ENCODE measurements around the gene PCSK6.

PCSK6 gene

GRCh38 chr15:101489599-101490407, at the start of gene PCSK6:
TSS of gene PCSK6 (minus strand) at chr15:101489707. CDS start at chr15:101489670, 37 bp downstream.
- DNase-seq (ENCODE audit: low read depth), result no peak

DNA sequence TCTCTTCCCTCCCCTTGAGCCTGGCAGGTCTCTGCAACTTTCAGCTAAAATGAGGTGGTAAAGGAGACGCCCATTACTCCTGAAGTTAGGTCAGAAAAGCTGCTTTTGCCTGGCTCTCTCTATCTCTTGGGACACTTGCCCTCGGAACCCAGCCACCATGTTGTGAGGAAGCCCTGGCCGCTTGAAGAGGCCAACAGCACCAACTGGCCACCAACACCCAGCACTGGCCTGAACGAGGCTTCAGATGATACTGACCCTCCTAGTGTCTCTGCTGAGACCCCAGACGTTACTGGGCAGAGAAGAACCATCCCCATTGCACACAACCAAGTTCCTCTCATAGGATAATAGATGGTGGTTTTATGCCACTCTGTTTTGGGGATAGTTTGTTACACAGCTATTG, 49.5 kb upstream of the PCSK6 start:
- no peak for DNase-seq (ENCODE audit: low read depth)

DNA sequence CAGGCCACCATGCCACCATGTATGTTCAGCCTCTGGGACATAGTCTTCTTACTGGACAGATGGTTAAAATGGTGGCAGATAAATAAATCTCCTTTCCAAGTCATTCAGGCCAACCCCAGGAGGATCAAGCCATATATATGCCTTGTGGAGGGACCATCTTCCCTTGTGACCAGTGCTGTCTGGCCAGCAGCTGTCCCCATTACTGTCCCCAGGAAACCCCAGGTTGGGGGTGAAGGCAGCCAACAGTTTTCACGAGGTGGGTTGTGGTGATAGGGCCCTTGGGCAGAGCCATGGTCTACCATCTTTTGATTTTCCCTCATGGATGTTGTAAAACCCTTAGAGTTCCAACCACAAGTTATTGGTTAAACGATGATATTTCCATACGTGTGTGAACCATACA, 48.7 kb upstream of the PCSK6 start:
- no peak for DNase-seq (ENCODE audit: low read depth)

GRCh38 chr15:101537483-101538080, 48.1 kb upstream of the PCSK6 start:
- no peak for DNase-seq (ENCODE audit: low read depth)

- DNase-seq (ENCODE audit: low read depth), result no peak
These were observed 47.4 kb upstream of the PCSK6 start for GRCh38 chr15:101536875-101537405.

- DNase-seq (ENCODE audit: low read depth), result no peak
These were observed 46.8 kb upstream of the PCSK6 start for GRCh38 chr15:101536166-101536874.

DNA sequence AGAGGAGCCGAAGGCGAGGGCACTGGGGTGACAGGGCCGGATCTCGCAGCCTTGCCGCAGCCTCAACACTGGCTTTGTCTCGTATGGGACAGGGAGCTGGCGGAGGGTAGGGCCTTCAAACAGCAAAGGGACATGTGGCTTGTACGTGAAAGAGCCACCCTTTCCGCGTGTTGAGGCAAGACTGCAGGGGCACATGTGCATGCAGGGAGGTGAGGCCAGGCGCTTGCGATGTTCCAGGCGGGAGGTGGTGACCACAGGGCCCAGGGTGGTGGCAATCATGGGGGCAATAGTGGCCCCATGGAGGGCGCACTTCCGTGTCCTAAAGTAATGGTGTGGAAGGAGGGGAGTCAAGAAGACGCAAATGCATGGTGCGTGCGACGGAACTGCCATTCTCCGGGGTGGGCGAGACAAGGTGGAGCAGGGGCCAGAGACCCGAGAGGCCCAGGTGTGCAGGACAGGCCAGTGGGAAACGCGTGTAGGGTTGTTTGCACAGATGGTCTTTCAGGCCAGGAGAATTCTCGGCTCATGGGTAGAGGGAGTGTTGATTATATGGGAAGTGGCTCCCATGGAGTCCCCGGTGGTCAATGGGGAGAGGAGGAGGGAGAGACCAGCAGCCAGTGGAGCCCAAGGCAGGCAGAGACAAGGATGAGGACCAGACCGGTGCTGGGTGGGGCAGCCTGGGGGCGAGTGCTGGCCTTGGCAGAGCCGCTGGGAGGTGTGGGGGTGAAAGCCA, 45.8 kb upstream of the PCSK6 start:
- no peak for DNase-seq (ENCODE audit: low read depth)

DNA sequence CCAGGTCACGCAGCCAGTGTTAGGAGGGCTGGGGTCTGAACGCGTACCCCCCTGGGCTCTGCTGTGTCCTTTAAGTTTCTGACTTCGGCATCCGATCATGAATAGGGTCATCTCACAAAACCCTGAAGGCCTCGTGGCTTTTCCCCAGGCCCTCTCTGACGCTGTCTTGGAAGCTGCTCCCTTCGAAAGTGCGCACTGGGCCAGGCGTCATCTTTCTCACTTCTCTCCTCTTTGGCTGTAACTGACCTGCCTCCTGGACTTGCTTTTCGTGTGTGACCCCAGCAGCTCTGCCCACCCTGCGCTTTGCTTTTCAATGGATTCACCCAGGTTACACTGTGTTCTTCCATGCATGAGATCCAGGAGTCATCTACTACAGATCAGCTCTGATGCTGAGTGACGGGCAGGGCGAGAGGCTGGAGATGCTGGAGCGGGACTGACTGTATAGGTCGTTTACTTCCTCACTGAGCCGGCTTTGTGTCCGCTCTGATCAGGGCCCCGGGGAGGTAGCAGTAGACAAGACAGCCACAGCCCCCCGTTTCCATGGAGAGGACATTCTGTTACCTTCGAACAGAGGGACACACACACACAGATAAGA, 45.0 kb upstream of the PCSK6 start:
- DNase-seq (ENCODE audit: low read depth), result no peak

- no peak for DNase-seq (ENCODE audit: low read depth)
These were observed 44.0 kb upstream of the PCSK6 start for GRCh38 chr15:101533371-101534140.

DNA sequence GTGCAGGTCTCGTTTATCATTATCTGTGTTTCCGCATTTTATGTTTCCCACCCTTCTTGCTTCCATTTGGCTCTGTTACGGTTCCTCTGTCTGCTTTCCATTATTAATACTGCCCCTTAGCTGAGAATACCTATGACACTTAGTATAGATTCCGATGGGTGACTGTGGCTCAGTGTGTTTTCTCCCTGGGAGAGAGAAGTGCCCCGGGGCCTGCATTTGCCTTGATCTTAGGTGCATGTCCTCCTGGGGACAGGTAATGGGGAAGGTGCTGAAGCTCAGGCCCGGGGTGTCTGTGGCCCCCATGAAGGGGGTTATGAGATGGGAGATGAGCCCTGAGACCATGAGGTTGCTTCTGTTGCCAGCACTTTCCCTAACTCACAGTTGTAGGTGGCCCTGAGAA, 43.4 kb upstream of the PCSK6 start:
- no peak for DNase-seq (ENCODE audit: low read depth)

GRCh38 chr15:101531170-101531569, 41.7 kb upstream of the PCSK6 start:
- DNase-seq (ENCODE audit: low read depth), result no peak

- no peak for DNase-seq (ENCODE audit: low read depth)
These were observed 40.9 kb upstream of the PCSK6 start for GRCh38 chr15:101530224-101530958.

DNA sequence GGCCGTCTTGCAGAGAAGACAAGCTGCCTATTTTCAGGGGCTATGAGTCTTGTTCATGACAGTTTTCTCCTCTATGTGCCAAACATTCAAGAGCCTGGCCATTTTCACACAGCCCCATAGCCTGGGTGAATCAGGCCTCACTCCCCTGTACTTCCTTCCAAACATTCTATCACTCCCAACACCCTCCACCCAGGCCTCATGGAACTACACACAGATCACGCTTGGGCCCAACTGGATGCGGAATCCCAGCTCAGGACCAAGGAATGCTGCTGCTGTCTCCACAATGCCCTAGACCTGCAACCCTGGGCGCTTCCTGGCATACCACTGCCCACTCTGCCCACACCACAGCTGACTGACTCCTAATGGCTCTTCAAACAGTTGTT, 39.4 kb upstream of the PCSK6 start:
- DNase-seq (ENCODE audit: low read depth), result no peak

- DNase-seq (ENCODE audit: low read depth), result no peak
These were observed 38.8 kb upstream of the PCSK6 start for GRCh38 chr15:101528108-101528916.

DNA sequence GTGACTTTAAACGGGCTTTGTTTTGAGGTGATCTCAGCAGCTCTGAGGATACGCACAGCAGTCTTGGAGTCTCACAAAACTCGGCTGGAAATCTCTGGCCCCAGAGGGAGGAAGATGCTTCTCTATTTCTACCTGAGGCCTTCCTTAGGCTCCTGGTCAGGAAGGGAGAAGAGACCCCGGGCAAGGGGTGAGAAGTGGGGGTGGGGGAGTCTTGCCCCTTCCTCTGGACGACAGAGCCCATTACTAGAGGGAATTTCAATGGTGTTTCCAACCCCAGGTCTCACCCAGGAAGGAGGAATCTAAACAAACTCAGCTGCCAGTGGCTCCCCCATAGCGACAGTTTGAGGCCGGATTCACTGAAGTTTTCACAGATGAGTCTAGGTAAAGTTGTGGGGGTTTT, 37.4 kb upstream of the PCSK6 start:
- DNase-seq (ENCODE audit: low read depth), result no peak

GRCh38 chr15:101526442-101526841, 36.9 kb upstream of the PCSK6 start:
- no peak for DNase-seq (ENCODE audit: low read depth)

DNA sequence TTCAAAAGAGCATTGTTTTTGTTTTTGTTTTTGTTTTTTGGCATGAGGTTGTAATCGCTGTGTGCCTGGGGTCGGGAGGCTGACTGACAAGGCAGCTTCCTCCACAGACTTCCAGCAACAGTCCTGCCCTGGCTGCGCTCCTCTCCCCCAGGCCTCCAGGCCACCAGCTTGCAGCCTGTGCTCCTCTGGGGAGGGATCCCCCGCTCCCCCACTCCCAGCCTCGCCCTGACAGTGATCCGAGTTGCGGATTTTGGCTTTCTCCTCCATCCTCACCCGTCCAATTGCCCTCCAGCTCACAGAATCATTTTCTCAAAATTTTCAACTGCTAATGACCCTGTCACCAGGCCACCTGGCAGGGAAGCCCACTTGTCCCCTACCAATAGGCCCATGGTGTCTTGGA, 36.5 kb upstream of the PCSK6 start:
- DNase-seq (ENCODE audit: low read depth), result no peak

- no peak for DNase-seq (ENCODE audit: low read depth)
These were observed 35.7 kb upstream of the PCSK6 start for GRCh38 chr15:101525087-101525669.

- no peak for DNase-seq (ENCODE audit: low read depth)
These were observed 34.0 kb upstream of the PCSK6 start for GRCh38 chr15:101523560-101523940.

Measured in stimulated activated CD8-positive, alpha-beta memory T cell treated with anti-CD3 and anti-CD28 coated beads, Interleukin-15, amount 100 ng/mL, for 1 hour (primary cell).